Neuron (in vitro differentiated cells): ENCODE measurements around the gene FUZ.

Experiments used
- H2AFZ ChIP-seq: one replicate; pipeline ENCODE4 v1.6.1; 2013; ENCODE audit warnings: low read depth, mild to moderate bottlenecking, inconsistent platforms, low read length, moderate library complexity
- H3K27me3 ChIP-seq: one replicate; pipeline ENCODE4 v1.6.1; 2013; ENCODE audit warnings: low read length; ENCODE audit not compliant: insufficient read depth
- H3K36me3 ChIP-seq: one replicate; pipeline ENCODE4 v1.6.1; 2013; ENCODE audit warnings: low read length; ENCODE audit not compliant: insufficient read depth
- H3K4me1 ChIP-seq: one replicate; pipeline ENCODE4 v1.6.1; 2013; ENCODE audit warnings: low read length; ENCODE audit not compliant: insufficient read depth
- H3K4me3 ChIP-seq: 2 replicates; pipeline ENCODE4 v1.5.1; 2013; ENCODE audit warnings: mild to moderate bottlenecking, low read length, moderate library complexity
- H3K9me3 ChIP-seq: one replicate; pipeline ENCODE4 v1.6.1; 2013; ENCODE audit warnings: low read length

FUZ gene

GRCh38 chr19:49847731-49848696 lies 34.9 kb upstream of the FUZ start:
- Histone ChIP-seq H2AFZ (no peak overlapping the region), H3K9me3 (peaks cover 4% of the 10 kb centered on the region), H3K27me3 (no peaks in the 10 kb centered on the region), H3K4me1 (peaks cover 16% of the 10 kb centered on the region), H3K36me3 (peaks cover 12% of the 10 kb centered on the region), H3K4me3 (no peak overlapping the region)

DNA sequence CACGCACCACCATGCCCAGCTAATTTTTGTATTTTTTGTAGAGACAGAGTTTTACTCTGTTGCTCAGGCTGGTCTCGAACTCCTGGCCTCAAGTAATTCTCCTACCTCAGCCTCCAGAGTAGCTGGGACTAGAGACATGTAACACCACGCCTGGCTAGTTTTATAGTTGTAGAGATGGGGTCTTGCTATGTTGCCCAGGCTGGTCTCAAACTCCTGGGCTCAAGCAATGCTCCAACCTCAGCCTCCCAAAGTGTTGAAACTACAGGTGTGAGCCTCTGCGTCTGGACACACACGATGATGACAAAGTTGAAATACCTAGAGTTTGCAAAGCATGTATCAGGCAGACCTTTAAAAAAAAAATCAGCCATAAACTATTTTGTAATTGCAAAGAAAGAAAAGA lies 33.3 kb upstream of the FUZ start:
- Histone ChIP-seq H3K27me3 (no peaks in the 10 kb centered on the region), H3K4me3 (no peak overlapping the region), H3K4me1 (peaks cover 4% of the 10 kb centered on the region), H2AFZ (no peak overlapping the region), H3K36me3 (peaks cover 4% of the 10 kb centered on the region), H3K9me3 (peaks cover 4% of the 10 kb centered on the region)

DNA sequence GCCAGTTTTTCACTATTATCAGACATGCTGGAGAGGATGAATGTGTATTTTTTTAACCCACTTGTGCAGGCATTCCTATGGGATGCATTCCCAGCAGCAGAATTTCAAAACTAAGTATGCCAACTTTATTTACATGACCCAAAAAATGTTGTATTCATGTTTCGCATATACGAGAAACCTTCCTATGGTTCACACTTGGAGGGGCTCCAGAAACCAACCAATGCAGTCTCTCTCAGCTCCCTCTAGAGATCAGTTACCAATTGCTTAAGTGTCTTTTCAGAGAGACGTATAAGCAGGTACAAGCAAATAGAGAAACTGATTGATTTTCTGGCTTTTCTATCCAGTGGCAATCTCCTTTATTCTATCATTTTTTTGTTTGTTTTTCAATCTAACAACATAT lies 32.3 kb upstream of the FUZ start:
- H2AFZ ChIP-seq = no peak overlapping the region
- H3K4me3 ChIP-seq = no peak overlapping the region
- H3K4me1 ChIP-seq = peaks cover 6% of the 10 kb centered on the region
- H3K36me3 ChIP-seq = peaks cover 11% of the 10 kb centered on the region
- peaks cover 4% of the 10 kb centered on the region for H3K9me3 ChIP-seq
- H3K27me3 ChIP-seq = no peaks in the 10 kb centered on the region

- Histone ChIP-seq H3K36me3 (peaks cover 19% of the 10 kb centered on the region), H3K4me1 (peaks cover 4% of the 10 kb centered on the region), H3K4me3 (no peak overlapping the region), H3K27me3 (no peaks in the 10 kb centered on the region), H3K9me3 (peaks cover 4% of the 10 kb centered on the region), H2AFZ (no peak overlapping the region)
Observed at GRCh38 chr19:49844138-49845095, 31.3 kb upstream of the FUZ start.

DNA sequence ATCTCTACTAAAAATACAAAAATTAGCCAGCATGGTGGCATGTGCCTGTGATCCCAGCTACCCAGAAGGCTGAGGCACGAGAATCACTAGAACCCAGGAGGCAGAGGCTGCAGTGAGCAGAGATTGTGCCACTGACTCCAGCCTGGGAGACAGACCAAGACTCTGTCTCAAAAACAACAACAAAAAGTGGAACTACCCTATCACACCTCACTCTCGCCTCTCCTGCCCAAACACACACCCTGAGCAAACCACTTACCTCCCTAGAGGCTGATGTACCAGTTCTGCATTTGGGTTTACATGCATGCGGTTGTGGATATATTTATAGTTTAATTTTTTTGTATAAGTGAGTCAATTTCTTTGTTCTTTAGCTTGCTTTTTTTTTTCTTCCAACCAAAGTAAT lies 30.2 kb upstream of the FUZ start:
- Histone ChIP-seq H3K36me3 (peaks cover 26% of the 10 kb centered on the region), H3K9me3 (no peaks in the 10 kb centered on the region), H3K27me3 (no peaks in the 10 kb centered on the region), H3K4me3 (no peak overlapping the region), H3K4me1 (peaks cover 4% of the 10 kb centered on the region), H2AFZ (no peak overlapping the region)

GRCh38 chr19:49840736-49841249 lies 27.7 kb upstream of the FUZ start:
- H3K4me1 ChIP-seq = peaks cover 4% of the 10 kb centered on the region
- H3K36me3 ChIP-seq = peaks cover 50% of the 10 kb centered on the region
- H3K4me3 ChIP-seq = no peak overlapping the region
- no peak overlapping the region for H2AFZ ChIP-seq
- H3K27me3 ChIP-seq = no peaks in the 10 kb centered on the region
- peaks cover 2% of the 10 kb centered on the region for H3K9me3 ChIP-seq

GRCh38 chr19:49840321-49840720 lies 27.2 kb upstream of the FUZ start:
- H3K9me3 ChIP-seq = peaks cover 2% of the 10 kb centered on the region
- no peaks in the 10 kb centered on the region for H3K27me3 ChIP-seq
- H3K36me3 ChIP-seq = peaks cover 55% of the 10 kb centered on the region
- H3K4me3 ChIP-seq = no peak overlapping the region
- H3K4me1 ChIP-seq = peaks cover 4% of the 10 kb centered on the region
- H2AFZ ChIP-seq = no peak overlapping the region

GRCh38 chr19:49839713-49840112 lies 26.6 kb upstream of the FUZ start:
- Histone ChIP-seq H3K4me3 (no peak overlapping the region), H3K36me3 (peaks cover 61% of the 10 kb centered on the region), H3K9me3 (peaks cover 2% of the 10 kb centered on the region), H3K27me3 (no peaks in the 10 kb centered on the region), H2AFZ (no peak overlapping the region), H3K4me1 (peaks cover 4% of the 10 kb centered on the region)

DNA sequence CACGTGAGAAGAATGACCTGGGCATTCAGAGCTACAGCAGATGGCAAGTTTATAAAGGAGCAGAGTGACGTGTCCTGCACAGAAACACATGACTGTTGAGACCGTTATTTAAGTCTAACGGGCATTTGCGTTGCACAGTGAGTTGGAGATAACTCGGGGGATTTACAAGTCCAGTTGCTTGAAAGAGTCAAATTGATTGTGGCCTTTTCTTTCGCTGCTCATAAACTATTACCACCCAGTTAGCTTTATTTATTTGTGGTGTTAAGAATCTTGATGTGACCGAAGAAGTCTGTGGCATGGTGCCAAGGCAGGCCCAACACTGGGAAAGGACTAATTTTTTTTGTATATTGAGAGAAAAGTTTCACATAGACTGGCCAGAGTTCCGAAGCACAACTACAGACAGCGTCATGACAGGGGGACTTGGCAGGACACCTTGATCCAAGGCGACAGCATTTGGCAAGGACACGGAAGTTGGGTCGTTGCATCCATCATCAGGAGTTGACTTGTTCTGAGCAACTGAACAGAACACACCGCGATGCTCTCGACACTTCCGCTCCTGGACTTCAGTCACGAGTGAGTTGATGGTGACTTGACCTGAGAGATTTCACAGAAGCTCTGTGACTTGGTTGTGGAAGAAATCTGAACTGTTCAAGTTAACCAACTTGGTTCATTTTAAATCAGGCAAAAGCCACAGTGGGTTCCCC lies 25.9 kb upstream of the FUZ start:
- H3K36me3 ChIP-seq = peaks cover 68% of the 10 kb centered on the region
- no peak overlapping the region for H3K4me3 ChIP-seq
- peaks cover 4% of the 10 kb centered on the region for H3K4me1 ChIP-seq
- H3K27me3 ChIP-seq = no peaks in the 10 kb centered on the region
- peaks cover 2% of the 10 kb centered on the region for H3K9me3 ChIP-seq
- no peak overlapping the region for H2AFZ ChIP-seq

DNA sequence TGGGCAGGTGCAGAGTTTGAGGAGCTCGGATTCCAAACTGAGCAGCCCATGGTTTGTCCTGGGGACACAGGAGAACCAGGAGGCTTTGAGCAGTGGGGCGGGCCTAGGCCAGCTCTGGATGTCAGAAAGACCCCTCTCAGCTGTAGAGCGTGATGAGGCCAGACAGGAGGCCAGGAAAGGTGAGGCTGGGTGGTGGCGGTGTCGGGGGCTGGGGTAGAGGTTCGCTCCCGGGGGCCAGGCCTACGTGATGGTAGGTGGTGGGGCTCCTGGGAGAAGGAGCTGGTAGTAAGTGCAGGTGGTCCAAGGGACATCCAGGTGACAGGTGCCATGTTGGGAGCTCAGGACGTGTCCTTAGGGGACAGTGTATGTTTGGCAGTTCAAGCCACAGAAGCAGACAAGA lies 24.3 kb upstream of the FUZ start:
- Histone ChIP-seq H3K4me3 (no peak overlapping the region), H3K4me1 (peaks cover 4% of the 10 kb centered on the region), H3K27me3 (no peaks in the 10 kb centered on the region), H3K36me3 (peaks cover 83% of the 10 kb centered on the region), H3K9me3 (peaks cover 2% of the 10 kb centered on the region), H2AFZ (no peak overlapping the region)

- Histone ChIP-seq H3K4me3 (no peak overlapping the region), H3K27me3 (no peaks in the 10 kb centered on the region), H2AFZ (no peak overlapping the region), H3K36me3 (peaks cover 88% of the 10 kb centered on the region), H3K4me1 (peaks cover 4% of the 10 kb centered on the region), H3K9me3 (peaks cover 2% of the 10 kb centered on the region)
Observed at GRCh38 chr19:49837009-49837310, 23.9 kb upstream of the FUZ start.

DNA sequence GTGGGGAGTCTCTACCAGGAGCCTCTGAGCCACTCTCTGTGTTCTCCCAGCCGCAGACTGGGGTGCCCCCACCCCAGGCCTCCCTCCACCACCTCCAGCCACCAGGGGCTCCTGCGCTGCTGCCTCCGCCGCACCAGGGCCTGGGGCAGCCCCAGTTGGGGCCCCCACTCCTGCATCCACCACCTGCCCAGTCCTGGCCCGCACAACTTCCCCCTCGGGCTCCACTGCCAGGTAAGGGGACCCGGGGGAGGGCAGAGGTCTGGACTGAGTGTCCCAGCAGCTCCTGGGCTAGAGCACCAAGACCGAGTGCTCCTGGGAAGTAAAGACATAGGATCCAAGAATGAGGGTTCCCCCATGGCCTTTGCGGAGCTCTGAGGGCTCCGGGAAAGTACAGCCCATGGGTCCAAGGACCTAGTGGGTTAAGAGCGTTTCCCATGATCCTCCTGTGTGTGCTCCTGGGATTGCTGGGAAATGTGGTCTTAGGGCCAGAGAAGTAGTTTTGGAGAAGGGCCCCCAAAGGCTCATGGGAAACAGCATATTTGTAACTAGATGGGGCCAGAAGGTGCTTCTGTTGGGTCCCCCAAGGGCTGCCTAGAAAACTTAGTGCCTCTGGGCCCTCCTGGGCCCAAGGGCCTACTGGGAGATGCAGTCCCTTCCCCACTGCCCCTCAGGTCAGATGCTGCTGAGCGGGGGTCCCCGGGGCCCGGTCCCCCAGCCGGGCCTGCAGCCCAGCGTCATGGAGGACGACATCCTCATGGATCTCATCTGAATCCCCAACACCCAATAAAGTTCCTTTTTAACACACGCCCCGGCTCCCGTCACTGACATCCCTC lies 23.3 kb upstream of the FUZ start:
- no peak overlapping the region for H3K4me3 ChIP-seq
- H3K27me3 ChIP-seq = no peaks in the 10 kb centered on the region
- peaks cover 4% of the 10 kb centered on the region for H3K4me1 ChIP-seq
- no peak overlapping the region for H2AFZ ChIP-seq
- H3K36me3 ChIP-seq = peaks cover 93% of the 10 kb centered on the region
- H3K9me3 ChIP-seq = peaks cover 2% of the 10 kb centered on the region
